ENCODE measurements around the gene MAD1L1. TPM values are rescaled to one million over a fixed set of nuclear protein-coding genes. Genes with fewer than 3 reads are reported as not detected.

Gene MAD1L1
- total RNA-seq, 2 experiments from 2014 or later: 157 to 160 TPM

- Histone ChIP-seq H3K9me3 (ENCODE audit: control insufficient read depth in 1 of 2, insufficient read depth in 1 of 2, low read length in 2 of 2) (no peaks in the 10 kb centered on the region), H3K4me1 (ENCODE audit: insufficient read depth, low read length) (peaks cover 24% of the 10 kb centered on the region), H3K27ac (ENCODE audit: low read depth in 1 of 2, low read length in 2 of 2) (no peak overlapping the region), H3K36me3 (ENCODE audit: insufficient read depth, low read length) (peaks cover 4% of the 10 kb centered on the region), H3K4me3 (ENCODE audit: low read length) (no peak overlapping the region), H3K27me3 (ENCODE audit: control insufficient read depth in 1 of 2, insufficient read depth in 2 of 2, low read length in 2 of 2) (no peaks in the 10 kb centered on the region)
- TF ChIP-seq CTCF (IDR thresholded peaks at IDR 0.05): no peak
- ATAC-seq (ENCODE audit: poor library complexity) (no peak), DNase-seq (no peak)
- ChIA-PET CTCF (no interaction called here), POLR2A (interaction anchor here (0.6 kb wide), 1 partner anchor 81 kb away, joined by 3 read pairs; no protein-coding TSS in a partner anchor)
- Mint-ChIP-seq H3K4me3 (no peak overlapping the region), H3K27ac (no peak overlapping the region), H3K9me3 (no peaks in the 10 kb centered on the region), H3K27me3 (no peaks in the 10 kb centered on the region), H3K4me1 (ENCODE audit: low read depth) (peaks cover 21% of the 10 kb centered on the region), H3K36me3 (ENCODE audit: low read depth) (no peaks in the 10 kb centered on the region)
- intact Hi-C loops (cut with DNase I, micrococcal nuclease): no loop called here
These were observed 114.0 kb downstream of the MAD1L1 start for GRCh38 chr7:2118630-2119190.

- H3K27ac ChIP-seq (ENCODE audit: low read depth in 1 of 2, low read length in 2 of 2): no peak overlapping the region
- ATAC-seq (ENCODE audit: poor library complexity): no peak
- peaks cover 21% of the 10 kb centered on the region for H3K4me1 Mint-ChIP-seq (ENCODE audit: low read depth)
- no peak for TF ChIP-seq CTCF (IDR thresholded peaks at IDR 0.05)
- H3K4me3 ChIP-seq (ENCODE audit: low read length): no peak overlapping the region
- intact Hi-C loops (cut with DNase I, micrococcal nuclease): no loop called here
- peaks cover 4% of the 10 kb centered on the region for H3K36me3 ChIP-seq (ENCODE audit: insufficient read depth, low read length)
- H3K27me3 ChIP-seq (ENCODE audit: control insufficient read depth in 1 of 2, insufficient read depth in 2 of 2, low read length in 2 of 2): no peaks in the 10 kb centered on the region
- peaks cover 24% of the 10 kb centered on the region for H3K4me1 ChIP-seq (ENCODE audit: insufficient read depth, low read length)
- H3K27me3 Mint-ChIP-seq: no peaks in the 10 kb centered on the region
- DNase-seq: no peak
- ChIA-PET CTCF (no interaction called here), POLR2A (no interaction called here)
- H3K9me3 ChIP-seq (ENCODE audit: control insufficient read depth in 1 of 2, insufficient read depth in 1 of 2, low read length in 2 of 2): no peaks in the 10 kb centered on the region
- H3K4me3 Mint-ChIP-seq: no peak overlapping the region
- H3K27ac Mint-ChIP-seq: no peak overlapping the region
- H3K36me3 Mint-ChIP-seq (ENCODE audit: low read depth): peaks cover under 1% of the 10 kb centered on the region
- no peaks in the 10 kb centered on the region for H3K9me3 Mint-ChIP-seq
These were observed 114.7 kb downstream of the MAD1L1 start for GRCh38 chr7:2118056-2118455.

- CTCF ChIA-PET: no interaction called here
- H3K27me3 Mint-ChIP-seq: no peaks in the 10 kb centered on the region
- Histone ChIP-seq H3K36me3 (ENCODE audit: insufficient read depth, low read length) (peaks cover 4% of the 10 kb centered on the region), H3K9me3 (ENCODE audit: control insufficient read depth in 1 of 2, insufficient read depth in 1 of 2, low read length in 2 of 2) (no peaks in the 10 kb centered on the region), H3K27me3 (ENCODE audit: control insufficient read depth in 1 of 2, insufficient read depth in 2 of 2, low read length in 2 of 2) (no peaks in the 10 kb centered on the region), H3K4me3 (ENCODE audit: low read length) (no peak overlapping the region), H3K4me1 (ENCODE audit: insufficient read depth, low read length) (peaks cover 24% of the 10 kb centered on the region), H3K27ac (ENCODE audit: low read depth in 1 of 2, low read length in 2 of 2) (no peak overlapping the region)
- ATAC-seq (ENCODE audit: poor library complexity) (no peak), DNase-seq (no peak)
- H3K9me3 Mint-ChIP-seq: no peaks in the 10 kb centered on the region
- POLR2A ChIA-PET: no interaction called here
- no peak overlapping the region for H3K4me3 Mint-ChIP-seq
- TF ChIP-seq CTCF (IDR thresholded peaks at IDR 0.05): no peak
- H3K36me3 Mint-ChIP-seq (ENCODE audit: low read depth): peaks cover 4% of the 10 kb centered on the region
- H3K27ac Mint-ChIP-seq: no peak overlapping the region
- intact Hi-C loops (cut with DNase I, micrococcal nuclease): no loop called here
- peaks cover 25% of the 10 kb centered on the region for H3K4me1 Mint-ChIP-seq (ENCODE audit: low read depth)
These were observed 115.1 kb downstream of the MAD1L1 start for GRCh38 chr7:2117646-2118045.
